Activated naive CD8-positive, alpha-beta T cell treated with anti-CD3 and anti-CD28 coated beads, Interleukin-2, amount 50 U/mL, for 24 hours (primary cell): ENCODE data around the gene PSMD3.
A peak's percentile ranks its signal among the peaks of the same experiment; 100 is the strongest.
"Not testable (repeated sequence)": the region's sequence is repeated elsewhere in the genome, so short reads cannot be mapped to it uniquely, and the experiment has no call there.

Experiments used
- ATAC-seq: fragments of 150-1000 bp; cut with Tn5 transposase; one replicate; pipeline ENCODE4 v1.10.0; 2021
- DNase-seq: peaks from one replicate; pipeline ENCODE4 v3.0.0; 2021
- H3K27ac Mint-ChIP-seq: one replicate; pipeline ENCODE4 v1.8.0; 2021; ENCODE audit warnings: mild to moderate bottlenecking, mixed read lengths
- H3K27me3 Mint-ChIP-seq: one replicate; pipeline ENCODE4 v1.8.0; 2021; ENCODE audit warnings: mixed read lengths
- H3K36me3 Mint-ChIP-seq: one replicate; pipeline ENCODE4 v1.8.0; 2021; ENCODE audit warnings: low read depth, mixed read lengths
- H3K4me1 Mint-ChIP-seq: one replicate; pipeline ENCODE4 v1.8.0; 2021; ENCODE audit warnings: mixed read lengths
- H3K4me3 Mint-ChIP-seq: one replicate; pipeline ENCODE4 v1.8.0; 2021; ENCODE audit warnings: mild to moderate bottlenecking, moderate library complexity, mixed read lengths
- H3K9me3 Mint-ChIP-seq: one replicate; pipeline ENCODE4 v1.8.0; 2021; ENCODE audit warnings: mixed read lengths

The PSMD3 gene

DNA sequence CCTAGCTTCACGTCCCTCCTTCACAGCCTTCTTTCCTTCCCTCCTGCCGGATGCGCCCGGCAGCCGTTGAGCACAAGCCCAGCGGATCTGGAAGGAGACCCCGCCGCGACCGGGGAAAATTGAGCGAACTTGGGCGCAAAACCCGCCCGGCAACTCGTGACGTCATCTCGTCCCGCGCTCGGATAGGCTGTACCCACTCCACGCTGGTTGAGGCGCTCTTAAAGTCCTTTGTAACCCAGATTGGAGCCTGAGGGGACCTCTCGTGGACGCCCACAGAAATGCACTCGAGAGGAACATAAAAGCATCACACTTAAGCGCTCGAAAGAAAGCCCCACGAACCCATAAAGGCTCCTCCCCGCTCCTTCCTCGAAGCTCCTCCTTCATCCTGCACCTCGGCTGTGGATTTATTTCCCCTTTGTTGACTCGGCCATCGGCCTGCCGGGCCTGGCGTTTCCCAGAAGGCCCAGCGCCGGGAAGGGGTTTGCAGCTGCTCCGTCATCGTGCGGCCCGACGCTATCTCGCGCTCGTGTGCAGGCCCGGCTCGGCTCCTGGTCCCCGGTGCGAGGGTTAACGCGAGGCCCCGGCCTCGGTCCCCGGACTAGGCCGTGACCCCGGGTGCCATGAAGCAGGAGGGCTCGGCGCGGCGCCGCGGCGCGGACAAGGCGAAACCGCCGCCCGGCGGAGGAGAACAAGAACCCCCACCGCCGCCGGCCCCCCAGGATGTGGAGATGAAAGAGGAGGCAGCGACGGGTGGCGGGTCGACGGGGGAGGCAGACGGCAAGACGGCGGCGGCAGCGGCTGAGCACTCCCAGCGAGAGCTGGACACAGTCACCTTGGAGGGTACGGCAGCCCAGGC lies at the start of gene PSMD3:
TSS of gene PSMD3 (plus strand) at position 457 of the 856 bp plus-strand sequence. CDS start at position 621, 164 bp downstream.
- DNase-seq, result peak; percentile 98
- ATAC-seq, result peak; percentile 99
- H3K9me3 Mint-ChIP-seq, result no peaks in the 10 kb centered on the region
- peaks cover 27% of the 10 kb centered on the region for H3K36me3 Mint-ChIP-seq
- H3K4me1 Mint-ChIP-seq, result peaks cover 31% of the 10 kb centered on the region
- H3K4me3 Mint-ChIP-seq, result peak within 1 kb of the TSS; percentile 95
- H3K27ac Mint-ChIP-seq, result peak within 1 kb of the TSS; percentile 96
- peaks cover 6% of the 10 kb centered on the region for H3K27me3 Mint-ChIP-seq

- Mint-ChIP-seq H3K4me1 (peaks cover 11% of the 10 kb centered on the region), H3K4me3 (no peak overlapping the region), H3K27ac (no peak overlapping the region), H3K36me3 (no peaks in the 10 kb centered on the region), H3K9me3 (no peaks in the 10 kb centered on the region), H3K27me3 (no peaks in the 10 kb centered on the region)
- ATAC-seq (no peak), DNase-seq (no peak)
Measured at GRCh38 chr17:39933912-39934311, 46.7 kb upstream of the PSMD3 start.

GRCh38 chr17:39934324-39934723 lies 46.3 kb upstream of the PSMD3 start:
- ATAC-seq (no peak), DNase-seq (no peak)
- H3K36me3 Mint-ChIP-seq, result no peaks in the 10 kb centered on the region
- peaks cover 11% of the 10 kb centered on the region for H3K4me1 Mint-ChIP-seq
- no peak overlapping the region for H3K27ac Mint-ChIP-seq
- H3K9me3 Mint-ChIP-seq, result no peaks in the 10 kb centered on the region
- H3K27me3 Mint-ChIP-seq, result no peaks in the 10 kb centered on the region
- no peak overlapping the region for H3K4me3 Mint-ChIP-seq

- Mint-ChIP-seq H3K27me3 (no peaks in the 10 kb centered on the region), H3K4me1 (peaks cover 18% of the 10 kb centered on the region), H3K27ac (no peak overlapping the region)
Measured at GRCh38 chr17:39935909-39936308, 44.7 kb upstream of the PSMD3 start.

GRCh38 chr17:39937447-39937846 lies 43.2 kb upstream of the PSMD3 start:
- Mint-ChIP-seq H3K27ac (no peak overlapping the region), H3K36me3 (no peaks in the 10 kb centered on the region), H3K4me1 (peaks cover 21% of the 10 kb centered on the region), H3K9me3 (no peaks in the 10 kb centered on the region), H3K4me3 (no peak overlapping the region), H3K27me3 (no peaks in the 10 kb centered on the region)
- ATAC-seq (no peak), DNase-seq (no peak)

More at GRCh38 chr17:39935909-39936308, 44.7 kb upstream of the PSMD3 start:
- H3K36me3 Mint-ChIP-seq, result no peaks in the 10 kb centered on the region
- no peak for ATAC-seq
- H3K4me3 Mint-ChIP-seq, result no peak overlapping the region
- H3K9me3 Mint-ChIP-seq, result no peaks in the 10 kb centered on the region
- no peak for DNase-seq

GRCh38 chr17:39938140-39938869 lies 42.3 kb upstream of the PSMD3 start:
- Mint-ChIP-seq H3K27me3 (no peaks in the 10 kb centered on the region), H3K36me3 (no peaks in the 10 kb centered on the region), H3K4me3 (no peak overlapping the region), H3K4me1 (peaks cover 20% of the 10 kb centered on the region), H3K27ac (no peak overlapping the region), H3K9me3 (no peaks in the 10 kb centered on the region)
- DNase-seq, result no peak
- no peak for ATAC-seq

DNA sequence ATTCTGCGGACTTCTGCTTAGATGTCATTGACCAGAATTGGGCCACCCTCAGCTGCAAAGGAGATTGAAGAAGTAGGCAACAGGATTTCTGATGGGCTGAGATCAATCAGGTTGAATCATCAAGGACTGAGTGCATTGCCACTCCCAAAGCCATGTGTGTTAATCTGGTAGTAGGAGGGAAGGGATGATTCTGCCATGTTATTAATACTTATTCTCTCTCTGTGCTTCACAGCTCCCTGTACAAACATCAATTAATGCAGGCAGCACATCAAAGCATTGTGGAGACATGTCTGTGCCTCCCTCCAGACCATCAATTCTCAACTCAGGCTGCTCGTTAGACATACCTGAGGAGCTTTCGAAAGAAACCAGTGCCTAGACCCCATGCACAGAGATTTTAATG lies 41.5 kb upstream of the PSMD3 start:
- ATAC-seq (no peak), DNase-seq (no peak)
- Mint-ChIP-seq H3K27ac (no peak overlapping the region), H3K4me1 (peaks cover 20% of the 10 kb centered on the region), H3K9me3 (no peaks in the 10 kb centered on the region), H3K4me3 (no peak overlapping the region), H3K36me3 (no peaks in the 10 kb centered on the region), H3K27me3 (no peaks in the 10 kb centered on the region)

GRCh38 chr17:39939588-39940419 lies 40.8 kb upstream of the PSMD3 start:
- ATAC-seq, result peak; percentile 97
- H3K36me3 Mint-ChIP-seq, result no peaks in the 10 kb centered on the region
- H3K4me3 Mint-ChIP-seq, result no peak overlapping the region
- H3K27ac Mint-ChIP-seq, result peak overlapping the region; percentile 49
- H3K9me3 Mint-ChIP-seq, result no peaks in the 10 kb centered on the region
- H3K27me3 Mint-ChIP-seq, result no peaks in the 10 kb centered on the region
- peak; percentile 45 for DNase-seq
- H3K4me1 Mint-ChIP-seq, result peaks cover 20% of the 10 kb centered on the region

- Mint-ChIP-seq H3K4me1 (peaks cover 32% of the 10 kb centered on the region), H3K4me3 (no peak overlapping the region), H3K36me3 (no peaks in the 10 kb centered on the region), H3K27me3 (no peaks in the 10 kb centered on the region), H3K9me3 (no peaks in the 10 kb centered on the region), H3K27ac (no peak overlapping the region)
- no peak for ATAC-seq
- DNase-seq, result no peak
Measured at GRCh38 chr17:39943702-39944392, 36.8 kb upstream of the PSMD3 start.

DNA sequence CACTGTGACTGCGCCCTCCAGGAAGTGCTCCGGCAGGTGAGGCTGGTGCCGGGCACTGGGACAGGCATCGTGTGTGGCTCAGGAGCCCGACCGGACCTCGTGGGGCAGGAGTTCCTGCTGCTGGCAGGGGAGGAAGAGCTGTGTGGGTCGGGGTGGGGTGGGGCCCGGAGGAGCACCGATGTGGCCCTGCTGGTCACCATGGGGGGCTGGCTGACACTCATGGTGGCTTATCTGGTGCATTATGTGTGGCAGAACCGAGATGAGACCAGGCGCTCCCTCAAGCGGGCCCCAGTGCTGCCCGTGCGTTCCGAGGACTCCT lies 36.3 kb upstream of the PSMD3 start:
- no peak overlapping the region for H3K4me3 Mint-ChIP-seq
- DNase-seq (no peak), ATAC-seq (no peak)
- H3K27ac Mint-ChIP-seq, result no peak overlapping the region
- no peaks in the 10 kb centered on the region for H3K9me3 Mint-ChIP-seq
- no peaks in the 10 kb centered on the region for H3K27me3 Mint-ChIP-seq
- peaks cover 32% of the 10 kb centered on the region for H3K4me1 Mint-ChIP-seq
- H3K36me3 Mint-ChIP-seq, result no peaks in the 10 kb centered on the region

- DNase-seq, result no peak
- no peaks in the 10 kb centered on the region for H3K9me3 Mint-ChIP-seq
- H3K4me1 Mint-ChIP-seq, result peaks cover 21% of the 10 kb centered on the region
- no peak for ATAC-seq
- H3K27me3 Mint-ChIP-seq, result no peaks in the 10 kb centered on the region
- no peak overlapping the region for H3K27ac Mint-ChIP-seq
- H3K4me3 Mint-ChIP-seq, result no peak overlapping the region
- H3K36me3 Mint-ChIP-seq, result no peaks in the 10 kb centered on the region
Measured at GRCh38 chr17:39946551-39947330, 33.9 kb upstream of the PSMD3 start.

DNA sequence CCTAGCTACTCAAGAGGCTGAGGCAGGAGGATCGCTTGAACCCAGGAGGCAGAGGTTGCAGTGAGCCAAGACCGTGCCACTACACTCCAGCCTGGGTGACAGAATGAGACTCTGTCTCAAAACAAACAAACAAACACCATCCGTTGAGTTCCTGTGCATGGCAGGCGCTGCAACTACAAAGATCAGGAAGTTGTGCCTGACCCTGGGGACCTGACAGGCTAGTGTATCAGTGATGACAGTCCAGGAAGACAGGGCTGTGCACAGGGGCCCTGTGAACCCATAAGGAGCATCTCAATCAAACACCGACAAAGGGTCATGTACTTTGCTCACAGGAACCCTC lies 32.1 kb upstream of the PSMD3 start:
- not testable (repeated sequence) for H3K4me3 Mint-ChIP-seq, H3K36me3 Mint-ChIP-seq, H3K27me3 Mint-ChIP-seq, H3K9me3 Mint-ChIP-seq, ATAC-seq, DNase-seq, H3K27ac Mint-ChIP-seq
- peaks cover 25% of the 10 kb centered on the region for H3K4me1 Mint-ChIP-seq

DNA sequence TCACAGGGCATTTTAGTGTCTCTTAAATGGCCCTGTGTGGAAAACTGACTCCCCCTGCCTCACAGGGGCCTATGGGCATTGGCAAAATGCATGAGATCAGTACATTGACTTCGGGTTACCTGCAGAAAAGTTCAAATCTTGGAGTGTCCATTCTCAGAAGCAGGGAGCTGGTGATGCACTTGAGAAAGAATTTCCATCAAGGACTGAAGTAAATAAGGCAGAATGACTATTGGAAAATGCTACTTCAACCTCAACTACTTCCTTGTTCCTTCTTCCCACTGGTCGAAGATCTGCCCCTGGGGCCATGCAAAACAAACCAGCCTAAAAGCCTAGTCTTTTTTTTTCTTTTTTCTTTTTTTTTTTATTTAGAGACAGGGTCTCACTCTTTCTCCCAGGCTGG lies 31.6 kb upstream of the PSMD3 start:
- Mint-ChIP-seq H3K4me1 (peaks cover 27% of the 10 kb centered on the region), H3K9me3 (no peaks in the 10 kb centered on the region), H3K36me3 (no peaks in the 10 kb centered on the region), H3K4me3 (no peak overlapping the region), H3K27ac (no peak overlapping the region), H3K27me3 (no peaks in the 10 kb centered on the region)
- DNase-seq (no peak), ATAC-seq (no peak)
